HG03095 (cell line): ENCODE measurements around the gene SORT1.

ENCODE experiments used
- ATAC-seq: cut with Tn5 transposase; IDR thresholded peaks from one replicate; pipeline ENCODE4 v1.9.1; 2021; ENCODE audit warnings: moderate library complexity; ENCODE audit not compliant: unreplicated experiment

The SORT1 gene

DNA sequence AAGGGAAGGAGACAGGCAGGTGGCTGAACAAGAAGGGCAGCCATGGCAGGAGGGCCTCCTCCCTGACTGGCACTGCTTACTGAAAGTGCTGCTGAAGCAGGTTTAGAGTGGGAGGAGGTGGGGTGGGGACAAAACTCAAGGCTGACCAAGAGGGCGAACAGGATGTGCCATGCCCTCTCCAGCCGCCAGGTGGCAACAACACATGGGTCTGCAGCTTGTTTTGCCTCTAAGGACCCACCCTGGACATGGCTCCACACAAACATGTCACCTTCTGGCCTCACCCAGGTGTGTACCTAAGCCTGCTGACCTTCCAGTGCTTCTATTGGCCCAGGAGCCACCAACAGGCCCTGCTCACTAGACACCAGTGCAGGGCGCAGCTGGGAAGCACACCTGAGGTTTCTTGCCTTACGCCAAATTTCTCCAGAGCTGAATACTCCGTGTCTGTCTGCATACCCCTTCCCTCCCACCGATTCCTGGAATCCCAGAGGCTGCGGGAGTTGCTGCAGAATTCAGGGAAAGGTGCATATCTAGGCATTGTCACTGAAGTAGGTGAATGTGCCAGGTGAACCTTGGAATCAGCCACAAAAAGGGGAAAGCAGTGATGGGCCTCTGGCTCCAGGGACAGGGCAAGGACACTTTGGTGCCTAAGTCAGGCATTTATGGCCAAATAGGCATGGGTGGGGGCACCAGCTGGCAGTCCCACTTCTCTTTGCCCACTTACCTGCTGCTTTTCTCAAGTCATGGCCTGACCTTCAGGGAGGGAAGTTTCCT, 120.1 kb downstream of the SORT1 start:
- peak; percentile 81 for ATAC-seq

DNA sequence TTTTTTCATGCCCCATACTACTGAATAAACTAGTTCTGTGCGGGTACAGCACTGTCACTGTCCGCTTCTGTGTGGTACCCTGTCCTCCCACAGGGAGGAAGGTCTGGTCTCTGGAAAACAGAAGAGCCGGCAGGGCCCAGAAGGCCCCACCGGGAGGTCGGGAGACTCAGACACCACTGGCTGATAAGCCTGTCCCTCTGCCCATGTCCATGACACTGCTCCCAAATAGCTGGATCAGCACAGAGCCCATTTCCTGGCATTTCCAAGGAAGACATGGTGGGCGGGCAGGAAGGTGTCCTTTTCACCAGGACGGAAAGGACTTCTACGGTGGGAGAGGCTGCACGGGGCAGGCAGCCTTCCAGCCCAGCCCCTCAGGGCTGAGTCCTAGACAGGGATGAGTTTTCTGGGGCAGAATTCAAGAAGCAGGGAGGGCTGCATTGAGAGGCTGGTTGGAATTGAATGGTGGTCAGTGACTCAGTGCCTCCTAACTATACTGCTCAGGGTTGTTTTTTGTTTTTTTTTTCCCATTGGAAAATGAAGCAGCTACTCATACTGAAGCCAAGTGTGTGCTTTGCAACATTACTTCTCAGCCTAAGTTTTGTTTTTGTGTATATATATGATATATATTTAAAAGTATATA, 121.9 kb downstream of the SORT1 start:
- ATAC-seq: no peak

DNA sequence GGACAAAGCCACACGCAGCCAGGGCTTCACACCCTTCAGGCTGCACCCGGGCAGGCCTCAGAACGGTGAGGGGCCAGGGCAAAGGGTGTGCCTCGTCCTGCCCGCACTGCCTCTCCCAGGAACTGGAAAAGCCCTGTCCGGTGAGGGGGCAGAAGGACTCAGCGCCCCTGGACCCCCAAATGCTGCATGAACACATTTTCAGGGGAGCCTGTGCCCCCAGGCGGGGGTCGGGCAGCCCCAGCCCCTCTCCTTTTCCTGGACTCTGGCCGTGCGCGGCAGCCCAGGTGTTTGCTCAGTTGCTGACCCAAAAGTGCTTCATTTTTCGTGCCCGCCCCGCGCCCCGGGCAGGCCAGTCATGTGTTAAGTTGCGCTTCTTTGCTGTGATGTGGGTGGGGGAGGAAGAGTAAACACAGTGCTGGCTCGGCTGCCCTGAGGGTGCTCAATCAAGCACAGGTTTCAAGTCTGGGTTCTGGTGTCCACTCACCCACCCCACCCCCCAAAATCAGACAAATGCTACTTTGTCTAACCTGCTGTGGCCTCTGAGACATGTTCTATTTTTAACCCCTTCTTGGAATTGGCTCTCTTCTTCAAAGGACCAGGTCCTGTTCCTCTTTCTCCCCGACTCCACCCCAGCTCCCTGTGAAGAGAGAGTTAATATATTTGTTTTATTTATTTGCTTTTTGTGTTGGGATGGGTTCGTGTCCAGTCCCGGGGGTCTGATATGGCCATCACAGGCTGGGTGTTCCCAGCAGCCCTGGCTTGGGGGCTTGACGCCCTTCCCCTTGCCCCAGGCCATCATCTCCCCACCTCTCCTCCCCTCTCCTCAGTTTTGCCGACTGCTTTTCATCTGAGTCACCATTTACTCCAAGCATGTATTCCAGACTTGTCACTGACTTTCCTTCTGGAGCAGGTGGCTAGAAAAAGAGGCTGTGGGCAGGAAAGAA, 122.9 kb downstream of the SORT1 start:
- no peak for ATAC-seq

DNA sequence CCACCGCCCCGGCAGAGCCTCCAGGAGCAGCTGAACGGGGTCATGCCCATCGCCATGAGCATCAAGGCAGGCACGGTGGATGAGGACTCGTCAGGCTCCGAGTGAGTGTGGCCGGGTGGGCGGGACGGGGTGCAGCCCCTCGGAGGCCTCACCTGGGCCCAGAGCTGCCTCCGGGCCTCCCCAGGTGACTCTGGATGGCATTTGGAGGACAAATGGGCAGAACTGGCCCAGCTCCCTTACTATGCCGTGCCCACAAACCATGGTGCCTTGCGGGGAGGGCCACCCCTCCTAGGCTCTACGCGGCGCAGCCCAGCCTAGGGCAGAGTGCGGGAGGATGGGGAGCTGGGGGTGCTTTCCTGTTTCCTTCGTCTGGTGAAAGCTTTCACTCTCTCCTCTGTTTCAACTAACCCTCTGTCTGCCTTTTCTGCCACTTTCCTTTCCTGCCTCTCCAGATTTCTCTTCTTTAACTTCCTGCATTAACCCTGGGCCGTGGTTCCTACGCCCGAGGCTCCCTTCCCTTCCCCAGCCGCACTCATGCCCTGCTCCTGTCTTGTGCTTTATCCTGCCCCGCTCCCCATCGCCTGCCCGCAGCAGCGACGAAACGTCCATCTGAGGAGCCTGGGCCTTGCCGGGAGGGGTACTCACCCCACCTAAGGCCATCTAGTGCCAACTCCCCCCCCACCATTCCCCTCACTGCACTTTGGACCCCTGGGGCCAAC, 124.0 kb downstream of the SORT1 start:
- no peak for ATAC-seq

DNA sequence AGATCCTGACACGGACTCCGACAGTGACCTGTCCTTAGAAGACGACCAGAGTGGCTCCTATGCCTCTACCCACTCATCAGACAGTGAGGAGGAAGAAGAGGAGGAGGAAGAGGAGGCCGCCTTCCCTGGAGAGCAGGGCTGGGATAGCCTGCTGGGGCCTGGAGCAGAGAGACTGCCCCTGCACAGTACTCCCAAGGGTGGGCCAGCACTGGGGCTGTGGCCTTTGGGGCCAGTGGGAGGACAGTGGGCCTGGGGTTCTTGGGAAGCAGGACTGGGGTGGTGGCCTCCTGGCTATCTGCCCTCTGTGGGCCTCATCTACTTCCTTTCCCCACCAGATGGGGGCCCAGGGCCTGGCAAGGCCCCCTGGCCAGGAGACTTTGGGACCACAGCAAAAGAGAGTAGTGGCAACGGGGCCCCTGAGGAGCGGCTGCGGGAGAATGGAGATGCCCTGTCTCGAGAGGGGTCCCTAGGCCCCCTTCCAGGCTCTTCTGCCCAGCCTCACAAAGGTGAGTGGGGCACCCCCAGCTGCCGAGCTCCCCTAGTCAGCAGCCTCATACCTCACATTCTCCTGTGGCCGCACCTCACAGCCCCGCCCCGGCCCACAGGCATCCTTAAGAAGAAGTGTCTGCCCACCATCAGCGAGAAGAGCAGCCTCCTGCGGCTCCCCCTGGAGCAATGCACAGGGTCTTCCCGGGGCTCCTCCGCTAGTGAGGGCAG, 124.7 kb downstream of the SORT1 start:
- no peak for ATAC-seq

DNA sequence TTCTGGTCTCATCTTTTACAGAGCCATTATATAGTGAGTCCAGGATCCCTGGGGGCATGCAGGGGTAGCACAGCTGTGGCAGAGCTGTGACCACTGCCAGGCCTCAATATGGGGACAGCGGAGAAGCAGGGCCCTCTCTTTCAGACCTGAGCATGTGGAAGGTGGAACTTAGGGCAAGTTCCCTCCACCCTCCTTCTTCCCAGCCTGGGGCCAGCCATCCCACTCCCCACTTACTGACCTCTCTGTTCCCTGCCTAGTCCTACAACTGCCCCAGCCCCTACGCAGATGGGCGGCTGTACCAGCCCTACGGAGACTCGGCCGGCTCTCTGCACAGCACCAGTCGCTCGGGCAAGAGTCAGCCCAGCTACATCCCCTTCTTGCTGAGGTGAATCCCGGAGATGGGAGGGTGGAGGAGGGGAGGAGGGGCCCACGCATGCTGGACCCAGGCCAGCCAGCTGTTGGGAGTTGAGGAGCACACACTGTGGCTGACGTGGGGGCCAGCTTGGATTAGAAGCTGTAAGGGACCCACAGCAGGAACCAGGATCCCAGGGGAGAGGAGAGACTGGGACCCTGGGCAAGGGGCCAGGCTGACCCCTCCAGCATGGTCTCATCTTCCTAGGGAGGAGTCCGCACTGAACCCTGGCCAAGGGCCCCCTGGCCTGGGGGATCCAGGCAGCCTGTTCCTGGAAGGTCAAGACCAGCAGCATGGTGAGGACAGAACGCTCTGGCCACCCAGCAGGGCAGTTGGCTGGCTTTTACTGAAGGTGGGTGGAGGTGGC, 125.5 kb downstream of the SORT1 start:
- ATAC-seq: no peak

DNA sequence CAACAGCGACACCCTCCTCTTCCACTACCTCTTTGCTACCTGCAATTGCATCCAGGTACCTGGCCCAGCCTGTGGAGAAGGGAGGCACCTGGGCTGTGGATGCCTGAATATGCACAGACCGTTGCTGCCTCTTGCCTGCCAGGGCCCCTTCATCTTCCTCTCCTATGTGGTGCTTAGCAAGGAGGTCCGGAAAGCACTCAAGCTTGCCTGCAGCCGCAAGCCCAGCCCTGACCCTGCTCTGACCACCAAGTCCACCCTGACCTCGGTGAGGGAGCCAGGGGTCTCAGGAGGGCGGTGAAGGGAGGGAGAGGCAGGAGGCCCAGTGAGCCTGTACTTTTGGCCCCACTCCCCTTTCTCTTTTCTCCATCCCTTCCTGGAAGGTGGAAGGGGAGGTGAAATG, 126.3 kb downstream of the SORT1 start:
- ATAC-seq: no peak

DNA sequence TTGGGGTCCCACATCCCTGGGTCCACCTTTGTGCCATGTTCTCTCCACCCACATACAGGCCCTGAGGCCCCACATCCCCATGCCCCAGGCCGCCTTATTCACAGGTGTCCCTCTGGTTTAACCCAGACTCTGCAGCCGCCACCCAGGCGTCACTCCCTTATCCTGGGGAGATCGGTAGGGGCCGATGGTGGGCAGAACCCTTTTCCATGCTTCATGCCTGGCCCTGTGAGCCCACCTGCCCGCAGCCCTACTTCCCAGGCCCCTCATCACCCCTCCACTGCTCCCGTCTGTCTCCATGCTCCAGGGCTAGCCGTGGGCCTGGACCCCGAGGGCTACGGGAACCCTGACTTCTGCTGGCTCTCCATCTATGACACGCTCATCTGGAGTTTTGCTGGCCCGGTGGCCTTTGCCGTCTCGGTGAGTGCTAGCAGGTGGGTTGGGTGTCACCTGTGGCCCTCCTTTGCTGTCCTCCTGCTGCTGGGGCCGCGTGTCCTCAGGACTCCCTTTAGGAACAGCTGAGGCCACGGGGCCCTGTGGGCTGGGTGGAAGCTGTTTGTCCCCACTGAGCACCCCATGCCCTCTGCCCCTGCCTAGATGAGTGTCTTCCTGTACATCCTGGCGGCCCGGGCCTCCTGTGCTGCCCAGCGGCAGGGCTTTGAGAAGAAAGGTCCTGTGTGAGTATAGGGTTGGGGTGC, 126.9 kb downstream of the SORT1 start:
- ATAC-seq: no peak

DNA sequence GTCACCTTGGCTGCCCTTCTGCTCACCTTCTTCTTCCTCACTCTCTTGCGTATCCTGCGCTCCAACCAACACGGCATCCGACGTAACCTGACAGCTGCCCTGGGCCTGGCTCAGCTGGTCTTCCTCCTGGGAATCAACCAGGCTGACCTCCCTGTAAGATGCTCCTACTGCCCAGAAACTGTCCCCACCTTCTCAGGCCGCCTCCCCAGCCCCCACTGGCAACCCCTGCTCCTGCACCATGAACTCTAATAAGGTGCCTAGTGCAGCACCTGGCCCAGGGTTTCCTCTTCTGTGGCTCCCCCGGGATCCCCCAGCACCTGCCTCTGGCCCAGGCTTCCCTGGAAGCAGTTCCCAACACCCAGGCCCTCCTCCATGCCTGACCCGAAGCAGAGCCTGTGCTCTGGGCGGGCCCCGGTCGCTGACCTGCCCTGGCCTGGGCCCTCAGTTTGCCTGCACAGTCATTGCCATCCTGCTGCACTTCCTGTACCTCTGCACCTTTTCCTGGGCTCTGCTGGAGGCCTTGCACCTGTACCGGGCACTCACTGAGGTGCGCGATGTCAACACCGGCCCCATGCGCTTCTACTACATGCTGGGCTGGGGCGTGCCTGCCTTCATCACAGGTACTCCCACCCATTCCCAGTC, 127.6 kb downstream of the SORT1 start:
- no peak for ATAC-seq

DNA sequence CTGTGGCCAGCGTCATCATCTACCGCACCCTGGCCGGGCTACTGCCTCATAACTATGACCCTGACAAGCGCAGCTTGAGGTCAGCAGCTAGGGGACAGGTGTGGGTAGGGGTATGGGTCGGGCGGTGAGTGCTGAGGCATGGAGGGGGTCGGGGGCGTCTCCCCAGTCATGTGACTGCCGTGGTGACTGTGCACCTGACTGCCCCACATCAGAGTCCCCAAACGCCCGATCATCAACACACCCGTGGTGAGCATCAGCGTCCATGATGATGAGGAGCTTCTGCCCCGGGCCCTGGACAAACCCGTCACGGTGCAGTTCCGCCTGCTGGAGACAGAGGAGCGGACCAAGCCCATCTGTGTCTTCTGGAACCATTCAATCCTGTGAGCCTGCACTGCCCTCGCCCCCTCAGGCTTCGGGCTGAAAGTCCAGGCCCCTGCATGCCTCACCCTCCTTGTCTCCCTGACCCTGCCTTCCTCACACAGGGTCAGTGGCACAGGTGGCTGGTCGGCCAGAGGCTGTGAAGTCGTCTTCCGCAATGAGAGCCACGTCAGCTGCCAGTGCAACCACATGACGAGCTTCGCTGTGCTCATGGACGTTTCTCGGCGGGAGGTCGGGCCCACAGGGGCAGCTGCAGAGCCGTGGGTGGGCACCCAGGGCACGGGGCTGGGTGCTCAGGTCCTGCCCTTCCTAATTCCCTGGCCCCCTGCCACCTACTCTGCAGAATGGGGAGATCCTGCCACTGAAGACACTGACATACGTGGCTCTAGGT, 128.3 kb downstream of the SORT1 start:
- no peak for ATAC-seq

DNA sequence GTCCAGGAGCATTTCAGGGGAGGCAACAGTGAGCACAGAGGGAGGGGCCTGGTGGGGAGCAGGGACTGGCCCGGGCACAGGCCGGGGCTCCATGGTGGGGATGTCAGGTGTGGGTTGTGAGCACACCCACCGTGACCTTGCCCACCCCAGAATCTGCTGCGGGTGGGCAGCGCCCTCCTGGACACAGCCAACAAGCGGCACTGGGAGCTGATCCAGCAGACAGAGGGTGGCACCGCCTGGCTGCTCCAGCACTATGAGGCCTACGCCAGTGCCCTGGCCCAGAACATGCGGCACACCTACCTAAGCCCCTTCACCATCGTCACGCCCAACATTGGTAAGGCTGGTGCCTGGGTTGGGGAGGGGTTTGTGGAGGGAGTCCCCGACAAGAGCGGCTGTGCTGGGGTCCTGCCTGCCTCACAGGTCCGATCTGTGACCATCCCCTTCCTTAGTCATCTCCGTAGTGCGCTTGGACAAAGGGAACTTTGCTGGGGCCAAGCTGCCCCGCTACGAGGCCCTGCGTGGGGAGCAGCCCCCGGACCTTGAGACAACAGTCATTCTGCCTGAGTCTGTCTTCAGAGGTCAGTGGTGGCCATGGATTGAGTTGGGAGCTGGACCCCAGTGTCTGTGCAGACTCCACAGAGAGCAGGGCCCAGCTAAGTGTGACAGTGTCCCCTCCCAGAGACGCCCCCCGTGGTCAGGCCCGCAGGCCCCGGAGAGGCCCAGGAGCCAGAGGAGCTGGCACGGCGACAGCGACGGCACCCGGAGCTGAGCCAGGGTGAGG, 129.1 kb downstream of the SORT1 start:
- ATAC-seq: no peak

DNA sequence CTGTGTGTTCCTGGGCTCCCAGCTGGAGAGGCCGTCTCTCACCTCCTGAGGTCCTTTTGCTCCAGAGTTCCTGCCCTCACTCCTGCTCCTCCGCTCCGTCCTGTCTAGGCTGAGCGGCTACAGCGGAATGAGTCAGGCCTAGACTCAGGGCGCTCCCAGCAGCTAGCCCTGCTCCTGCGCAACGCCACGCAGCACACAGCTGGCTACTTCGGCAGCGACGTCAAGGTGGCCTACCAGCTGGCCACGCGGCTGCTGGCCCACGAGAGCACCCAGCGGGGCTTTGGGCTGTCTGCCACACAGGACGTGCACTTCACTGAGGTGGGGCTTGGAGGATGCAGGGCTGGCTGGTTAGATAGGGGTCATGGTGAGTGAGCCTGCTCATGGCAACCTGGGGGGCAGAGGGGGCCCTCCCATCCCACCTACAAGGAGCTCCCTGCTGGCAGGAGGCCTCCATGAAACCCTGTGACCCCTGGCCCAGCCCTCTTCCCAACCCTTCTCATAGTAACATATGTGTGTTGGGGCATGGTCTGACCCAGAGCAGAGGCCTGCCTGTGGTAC, 129.9 kb downstream of the SORT1 start:
- no peak for ATAC-seq

DNA sequence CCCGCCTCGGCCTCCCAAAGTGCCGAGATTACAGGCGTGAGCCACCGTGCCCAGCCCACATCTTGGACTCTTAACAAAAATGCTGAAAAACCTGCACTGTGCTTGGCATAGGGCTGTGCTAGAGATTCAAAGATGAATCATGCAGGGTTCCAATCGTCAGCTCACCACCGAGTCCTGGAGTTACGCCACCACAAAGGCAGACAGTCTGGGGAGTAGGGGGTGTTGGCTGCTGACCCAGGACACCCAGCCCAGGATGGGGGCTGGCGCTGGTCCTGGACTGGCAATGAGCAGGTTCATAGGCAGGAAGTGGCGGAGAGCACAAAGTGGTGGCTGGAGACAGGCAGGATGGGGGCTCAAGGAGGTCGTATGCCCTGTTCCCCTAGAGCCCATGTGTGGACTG, 130.8 kb downstream of the SORT1 start:
- ATAC-seq: no peak

DNA sequence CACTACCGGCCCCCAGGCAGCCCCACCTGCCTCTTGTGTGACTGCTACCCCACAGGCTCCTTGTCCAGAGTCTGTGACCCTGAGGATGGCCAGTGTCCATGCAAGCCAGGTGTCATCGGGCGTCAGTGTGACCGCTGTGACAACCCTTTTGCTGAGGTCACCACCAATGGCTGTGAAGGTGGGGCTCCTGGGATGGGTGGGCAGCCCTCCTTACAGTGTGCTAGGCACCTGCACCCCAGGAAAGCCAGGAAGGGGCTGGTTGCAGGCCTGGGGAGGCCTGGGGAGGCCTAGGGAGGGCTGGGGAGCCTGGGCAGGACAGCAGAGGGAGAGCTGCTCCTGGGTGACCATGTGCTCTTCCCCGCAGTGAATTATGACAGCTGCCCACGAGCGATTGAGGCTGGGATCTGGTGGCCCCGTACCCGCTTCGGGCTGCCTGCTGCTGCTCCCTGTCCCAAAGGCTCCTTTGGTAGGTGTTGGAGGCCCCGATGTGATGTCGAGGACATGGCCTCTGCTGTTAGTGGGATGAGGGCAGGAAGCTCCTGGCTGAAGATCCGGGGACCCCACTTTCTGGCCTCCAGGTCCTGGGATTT, 131.9 kb downstream of the SORT1 start:
- no peak for ATAC-seq

DNA sequence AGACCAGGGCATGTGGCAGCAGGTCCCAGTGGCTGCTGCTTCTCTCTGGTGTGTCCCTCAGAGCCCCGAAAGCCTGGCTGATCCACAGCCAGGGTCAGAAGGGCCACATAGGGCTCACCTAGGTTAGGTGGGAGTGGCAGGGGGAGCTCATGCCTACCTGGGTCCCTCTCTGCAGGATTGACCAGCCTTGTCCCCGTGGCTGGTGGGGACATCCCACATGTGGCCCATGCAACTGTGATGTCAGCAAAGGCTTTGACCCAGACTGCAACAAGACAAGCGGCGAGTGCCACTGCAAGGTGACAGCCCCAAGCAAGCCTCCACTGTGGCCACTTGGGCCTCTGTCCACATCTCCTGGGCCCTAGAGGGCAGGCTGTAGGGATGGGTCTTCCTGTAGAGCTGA, 132.7 kb downstream of the SORT1 start:
- ATAC-seq: no peak

DNA sequence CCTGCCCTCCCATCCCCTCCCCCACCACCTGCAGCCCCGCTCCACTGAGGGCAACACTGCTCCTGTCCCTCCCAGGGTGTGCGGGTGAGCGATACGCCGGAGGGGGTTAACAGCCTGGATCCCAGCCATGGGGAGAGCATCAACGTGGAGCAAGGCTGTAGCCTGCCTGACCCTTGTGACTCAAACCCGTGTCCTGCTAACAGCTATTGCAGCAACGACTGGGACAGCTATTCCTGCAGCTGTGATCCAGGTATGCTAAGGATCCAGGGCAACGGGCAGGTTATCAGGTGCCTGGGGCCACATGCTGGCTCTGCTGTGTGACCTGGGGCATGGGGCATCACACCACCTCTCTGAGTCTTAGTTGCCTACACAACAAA, 133.4 kb downstream of the SORT1 start:
- no peak for ATAC-seq
